ENCODE data around the gene C9orf85.

Gene C9orf85

GRCh38 chr9:71929791-71930440, 18.5 kb downstream of the C9orf85 start:
- DNase-seq (ENCODE audit: low read depth, low spot score), result peak; percentile 56
- TF ChIP-seq CTCF (IDR thresholded peaks at IDR 0.05; ENCODE audit: insufficient read depth, low read length, missing control alignments), result no peak
- ChIA-PET CTCF (no interaction called here), POLR2A (interaction anchor here (3.0 kb wide), 1 partner anchor 19 kb away, joined by 15 read pairs; the partner anchor contains the start of genes ABHD17B and C9orf85)
- no peak overlapping the region for H3K4me3 ChIP-seq (ENCODE audit: low read depth, low read length)

- DNase-seq (ENCODE audit: low read depth, low spot score), result no peak
- no peak overlapping the region for H3K4me3 ChIP-seq (ENCODE audit: low read depth, low read length)
- CTCF ChIA-PET, result interaction anchor here (0.5 to 1.0 kb wide), 3 partner anchors 45 to 341 kb away, joined by 3 read pairs; no protein-coding TSS in a partner anchor
- TF ChIP-seq CTCF (IDR thresholded peaks at IDR 0.05; ENCODE audit: insufficient read depth, low read length, missing control alignments), result no peak
- POLR2A ChIA-PET, result no interaction called here
Observed at GRCh38 chr9:71931166-71931565, 19.7 kb downstream of the C9orf85 start.

- DNase-seq (ENCODE audit: low read depth, low spot score), result no peak
- H3K4me3 ChIP-seq (ENCODE audit: low read depth, low read length), result no peak overlapping the region
- TF ChIP-seq CTCF (IDR thresholded peaks at IDR 0.05; ENCODE audit: insufficient read depth, low read length, missing control alignments), result no peak
- ChIA-PET CTCF (no interaction called here), POLR2A (interaction anchor here (2.7 kb wide), 1 partner anchor 25 kb away, joined by 15 read pairs; the partner anchor contains the start of genes ABHD17B and C9orf85)
Observed at GRCh38 chr9:71936066-71936465, 24.6 kb downstream of the C9orf85 start.

- no peak for DNase-seq (ENCODE audit: low read depth, low spot score)
- ChIA-PET POLR2A (interaction anchor here (0.7 to 2.7 kb wide), 2 partner anchors 26 to 170 kb away, joined by 3 to 15 read pairs; partner anchors contain the start of genes ABHD17B and C9orf85), CTCF (no interaction called here)
Observed at GRCh38 chr9:71937070-71937625, 25.7 kb downstream of the C9orf85 start.

GRCh38 chr9:71937898-71938297, 26.5 kb downstream of the C9orf85 start:
- CTCF ChIA-PET, result interaction anchor here (1.2 kb wide), 1 partner anchor 23 kb away, joined by 3 read pairs; no protein-coding TSS in a partner anchor
- no peak for DNase-seq (ENCODE audit: low read depth, low spot score)
- no peak for TF ChIP-seq CTCF (IDR thresholded peaks at IDR 0.05; ENCODE audit: insufficient read depth, low read length, missing control alignments)
- POLR2A ChIA-PET, result interaction anchor here (0.9 to 2.7 kb wide), 2 partner anchors 27 to 170 kb away, joined by 3 to 15 read pairs; partner anchors contain the start of genes ABHD17B, C9orf85 and CEMIP2
- no peak overlapping the region for H3K4me3 ChIP-seq (ENCODE audit: low read depth, low read length)

More at GRCh38 chr9:71937070-71937625, 25.7 kb downstream of the C9orf85 start:
- no peak for TF ChIP-seq CTCF (IDR thresholded peaks at IDR 0.05; ENCODE audit: insufficient read depth, low read length, missing control alignments)
- H3K4me3 ChIP-seq (ENCODE audit: low read depth, low read length), result no peak overlapping the region

- POLR2A ChIA-PET, result no interaction called here
- TF ChIP-seq CTCF (IDR thresholded peaks at IDR 0.05; ENCODE audit: insufficient read depth, low read length, missing control alignments), result no peak
- no peak for DNase-seq (ENCODE audit: low read depth, low spot score)
- no peak overlapping the region for H3K4me3 ChIP-seq (ENCODE audit: low read depth, low read length)
- CTCF ChIA-PET, result interaction anchor here (2.5 kb wide), 1 partner anchor 14 kb away, joined by 6 read pairs; no protein-coding TSS in a partner anchor
Observed at GRCh38 chr9:71941060-71941568, 29.7 kb downstream of the C9orf85 start.

Data from AG04449 (cell line).